Thoracic aorta (tissue), 2 donors: ENCODE results near the gene TMEM39A. TPM values are rescaled to one million over a fixed set of nuclear protein-coding genes. Genes with fewer than 3 reads are reported as not detected.

ENCODE experiments used
- ATAC-seq: fragments of 150-250 bp; one replicate; pipeline ENCODE4 v1.8.0; 2017; ENCODE audit warnings: low read depth; ENCODE audit not compliant: insufficient number of reproducible peaks, low FRiP score
- DNase-seq: peaks from one replicate; pipeline ENCODE4 v3.0.0-alpha.2; 2020; ENCODE audit warnings: low spot score
- H3K27ac ChIP-seq, 2 donors: fragments of 200-600 bp; sonication (generic); 1 replicate in 1 of 2; 2 replicates in 1 of 2; pipeline ENCODE4 v1.5.1; 2016; ENCODE audit warnings: mild to moderate bottlenecking in 2 of 2, moderate library complexity in 2 of 2
- H3K27me3 ChIP-seq: fragments of 200-600 bp; sonication (generic); replicated peaks from 2 replicates; pipeline ENCODE4 v1.6.0; 2016; ENCODE audit warnings: mild to moderate bottlenecking; ENCODE audit not compliant: insufficient read depth
- H3K36me3 ChIP-seq: fragments of 200-600 bp; sonication (generic); one replicate; pipeline ENCODE4 v1.5.1; 2016
- H3K4me1 ChIP-seq, 2 donors: fragments of 200-600 bp; sonication (generic); 1 replicate in 1 of 2; 2 replicates in 1 of 2; pipeline versions ENCODE4 v1.5.1 to v1.6.0; 2016; ENCODE audit warnings: low read depth in 2 of 2, mild to moderate bottlenecking in 1 of 2; ENCODE audit not compliant: control insufficient read depth in 1 of 2
- H3K4me3 ChIP-seq: fragments of 200-600 bp; sonication (generic); 2 replicates; pipeline ENCODE4 v1.5.1; 2016; ENCODE audit warnings: mild to moderate bottlenecking
- H3K9me3 ChIP-seq: fragments of 200-600 bp; sonication (generic); 2 replicates; pipeline ENCODE4 v1.5.1; 2016
- CTCF ChIP-seq: fragments of 200-600 bp; sonication (generic); IDR thresholded peaks from one replicate; pipeline ENCODE4 v1.5.1; 2019; ENCODE audit warnings: antibody characterized with exemption
- total RNA-seq, 2 donors: library from RNA; depleted of rRNA; stranded (reverse); fragments of >200 nt; gene quantifications; one replicate each; pipeline versions ENCODE4 v1.1.0 to v1.2.3, GENCODE V29; 2016

TMEM39A gene
- total RNA-seq, 2 donors from 2014 or later, result 34.3 to 43.7 TPM

DNA sequence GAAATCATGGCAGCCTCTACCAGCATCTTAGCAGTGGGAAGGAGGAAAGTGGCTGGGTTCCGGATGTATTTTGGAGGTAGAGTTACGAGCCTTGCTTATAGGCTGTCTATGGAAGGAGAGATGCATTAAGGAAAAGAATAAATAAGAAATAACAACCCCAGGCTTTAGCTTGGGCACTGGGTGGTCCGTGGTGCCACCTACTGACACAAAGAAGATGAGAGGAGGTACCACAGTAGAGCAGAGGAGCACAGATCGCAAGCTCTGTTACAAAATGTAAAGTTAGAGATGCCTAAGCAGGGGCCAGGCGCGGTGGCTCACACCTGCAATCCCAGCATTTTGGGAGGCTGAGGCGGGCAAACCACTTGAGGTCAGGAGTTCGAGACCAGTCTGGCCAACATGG is 74.8 kb downstream of the TMEM39A start:
- no peak for DNase-seq
- H3K4me3 ChIP-seq, result no peak overlapping the region
- H3K27ac ChIP-seq, result no peak overlapping the region
- H3K27me3 ChIP-seq, result no peaks in the 10 kb centered on the region
- H3K9me3 ChIP-seq, result no peaks in the 10 kb centered on the region
- ATAC-seq, result no peak
- no peaks in the 10 kb centered on the region for H3K4me1 ChIP-seq
- no peak for TF ChIP-seq CTCF
- H3K36me3 ChIP-seq, result peaks cover 34% of the 10 kb centered on the region

GRCh38 chr3:119382134-119382533 is 81.3 kb downstream of the TMEM39A start:
- H3K9me3 ChIP-seq, result no peaks in the 10 kb centered on the region
- ATAC-seq (no peak), DNase-seq (no peak)
- no peak overlapping the region for H3K27ac ChIP-seq
- no peak for TF ChIP-seq CTCF
- no peak overlapping the region for H3K4me3 ChIP-seq
- H3K36me3 ChIP-seq, result peaks cover 10% of the 10 kb centered on the region
- no peaks in the 10 kb centered on the region for H3K4me1 ChIP-seq
- H3K27me3 ChIP-seq, result no peaks in the 10 kb centered on the region

- TF ChIP-seq CTCF, result no peak
- Histone ChIP-seq H3K4me1 (no peaks in the 10 kb centered on the region), H3K9me3 (no peaks in the 10 kb centered on the region), H3K4me3 (no peak overlapping the region), H3K27ac (no peak overlapping the region), H3K36me3 (peaks cover 10% of the 10 kb centered on the region), H3K27me3 (no peaks in the 10 kb centered on the region)
- no peak for ATAC-seq
- DNase-seq, result no peak
Observed at GRCh38 chr3:119380697-119381096, 82.7 kb downstream of the TMEM39A start.

Other genes starting within 250 kb of the TMEM39A start
- 10 to 100 TPM; 17.1 to 19.6 TPM for gene B4GALT4, start 222.7 kb downstream of the TMEM39A start, total RNA-seq
- 10 to 100 TPM; 20.8 to 33.6 TPM for gene ARHGAP31, start 169.2 kb downstream of the TMEM39A start, total RNA-seq
- gene POGLUT1, start 5.3 kb upstream of the TMEM39A start, total RNA-seq, result 10 to 100 TPM; 11.0 to 35.9 TPM
- gene TIMMDC1, start 34.9 kb upstream of the TMEM39A start, total RNA-seq, result 10 to 100 TPM; 28.8 to 49.1 TPM
- under 1 TPM in 1 of 2 donors, not detected in 1; 0.14 TPM for gene CD80, start 96.0 kb upstream of the TMEM39A start, total RNA-seq
- gene ADPRH, start 115.9 kb upstream of the TMEM39A start, total RNA-seq, result 10 to 100 TPM; 18.5 to 22.7 TPM
- 10 to 100 TPM in 1 of 2 donors, 1 to 10 TPM in 1; 4.9 to 20.8 TPM for gene PLA1A, start 134.3 kb upstream of the TMEM39A start, total RNA-seq
- 10 to 100 TPM; 13.3 to 35.2 TPM for gene POPDC2, start 197.0 kb upstream of the TMEM39A start, total RNA-seq
- gene COX17, start 213.8 kb upstream of the TMEM39A start, total RNA-seq, result 10 to 100 TPM; 15.2 to 51.3 TPM
- gene CFAP91, start 239.4 kb upstream of the TMEM39A start, total RNA-seq, result 10 to 100 TPM in 1 of 2 donors, not detected in 1; 11.4 TPM